ENCODE data around the gene FAM174B. TPM values are rescaled to one million over a fixed set of nuclear protein-coding genes. Genes with fewer than 3 reads are reported as not detected.
A peak's percentile ranks its signal among the peaks of the same experiment; 100 is the strongest.

The FAM174B gene
- total RNA-seq, 2 experiments from 2014 or later: 3.4 to 3.6 TPM

- Mint-ChIP-seq H3K9me3 (no peaks in the 10 kb centered on the region), H3K4me3 (peak overlapping the region; percentile 56), H3K27ac (no peak overlapping the region), H3K4me1 (ENCODE audit: low read depth) (peaks cover 11% of the 10 kb centered on the region), H3K27me3 (peaks cover 46% of the 10 kb centered on the region), H3K36me3 (ENCODE audit: low read depth) (no peaks in the 10 kb centered on the region)
- peaks cover 19 to 25% of the 10 kb centered on the region in 2 experiments for H3K27me3 ChIP-seq (ENCODE audit: control insufficient read depth in 1 of 2, insufficient read depth in 2 of 2, low read length in 2 of 2)
- H3K4me3 ChIP-seq (ENCODE audit: low read length): no peak overlapping the region
- no peaks in the 10 kb centered on the region for H3K9me3 ChIP-seq (ENCODE audit: control insufficient read depth in 1 of 2, insufficient read depth in 1 of 2, low read length in 2 of 2)
- H3K27ac ChIP-seq (ENCODE audit: low read depth in 1 of 2, low read length in 2 of 2): no peak overlapping the region
- ATAC-seq (ENCODE audit: poor library complexity) (no peak), DNase-seq (no peak)
- POLR2A ChIA-PET: interaction anchor here (0.6 kb wide), 1 partner anchor 132 kb away, joined by 3 read pairs; no protein-coding TSS in a partner anchor
- H3K36me3 ChIP-seq (ENCODE audit: insufficient read depth, low read length): no peaks in the 10 kb centered on the region
- no peak for TF ChIP-seq CTCF (IDR thresholded peaks at IDR 0.05)
- CTCF ChIA-PET: no interaction called here
- peaks cover 7% of the 10 kb centered on the region for H3K4me1 ChIP-seq (ENCODE audit: insufficient read depth, low read length)
- intact Hi-C loops (cut with DNase I, micrococcal nuclease): no loop called here
Measured at GRCh38 chr15:92653836-92654539, 1.6 kb downstream of the FAM174B start.

- ChIA-PET POLR2A (no interaction called here), CTCF (interaction anchor here (1.2 kb wide), 1 partner anchor 10 kb away, joined by 4 read pairs; no protein-coding TSS in a partner anchor)
- peaks cover 11% of the 10 kb centered on the region for H3K4me1 Mint-ChIP-seq (ENCODE audit: low read depth)
- Histone ChIP-seq H3K9me3 (ENCODE audit: control insufficient read depth in 1 of 2, insufficient read depth in 1 of 2, low read length in 2 of 2) (no peaks in the 10 kb centered on the region), H3K4me1 (ENCODE audit: insufficient read depth, low read length) (peaks cover 7% of the 10 kb centered on the region), H3K27ac (ENCODE audit: low read depth in 1 of 2, low read length in 2 of 2) (no peak overlapping the region), H3K4me3 (ENCODE audit: low read length) (no peak overlapping the region), H3K27me3 (ENCODE audit: control insufficient read depth in 1 of 2, insufficient read depth in 2 of 2, low read length in 2 of 2) (peaks cover 19 to 25% of the 10 kb centered on the region in 2 experiments), H3K36me3 (ENCODE audit: insufficient read depth, low read length) (no peaks in the 10 kb centered on the region)
- H3K27me3 Mint-ChIP-seq: peaks cover 46% of the 10 kb centered on the region
- intact Hi-C loops (cut with DNase I, micrococcal nuclease): no loop called here
- peak overlapping the region; percentile 56 for H3K4me3 Mint-ChIP-seq
- no peak overlapping the region for H3K27ac Mint-ChIP-seq
- ATAC-seq (ENCODE audit: poor library complexity) (no peak), DNase-seq (no peak)
- no peaks in the 10 kb centered on the region for H3K36me3 Mint-ChIP-seq (ENCODE audit: low read depth)
- no peaks in the 10 kb centered on the region for H3K9me3 Mint-ChIP-seq
- no peak for TF ChIP-seq CTCF (IDR thresholded peaks at IDR 0.05)
Measured at GRCh38 chr15:92653366-92653765, 2.2 kb downstream of the FAM174B start.

GRCh38 chr15:92652576-92652966 is 3.0 kb downstream of the FAM174B start:
- Histone ChIP-seq H3K9me3 (ENCODE audit: control insufficient read depth in 1 of 2, insufficient read depth in 1 of 2, low read length in 2 of 2) (no peaks in the 10 kb centered on the region), H3K4me3 (ENCODE audit: low read length) (no peak overlapping the region), H3K27ac (ENCODE audit: low read depth in 1 of 2, low read length in 2 of 2) (no peak overlapping the region), H3K4me1 (ENCODE audit: insufficient read depth, low read length) (peaks cover 7% of the 10 kb centered on the region), H3K27me3 (ENCODE audit: control insufficient read depth in 1 of 2, insufficient read depth in 2 of 2, low read length in 2 of 2) (peaks cover 19 to 22% of the 10 kb centered on the region in 2 experiments), H3K36me3 (ENCODE audit: insufficient read depth, low read length) (no peaks in the 10 kb centered on the region)
- peaks cover 46% of the 10 kb centered on the region for H3K27me3 Mint-ChIP-seq
- POLR2A ChIA-PET: no interaction called here
- no peak overlapping the region for H3K27ac Mint-ChIP-seq
- H3K36me3 Mint-ChIP-seq (ENCODE audit: low read depth): no peaks in the 10 kb centered on the region
- DNase-seq: no peak
- peaks cover 11% of the 10 kb centered on the region for H3K4me1 Mint-ChIP-seq (ENCODE audit: low read depth)
- intact Hi-C loops (cut with DNase I, micrococcal nuclease): no loop called here
- no peaks in the 10 kb centered on the region for H3K9me3 Mint-ChIP-seq
- no peak for TF ChIP-seq CTCF (IDR thresholded peaks at IDR 0.05)
- H3K4me3 Mint-ChIP-seq: no peak overlapping the region
- CTCF ChIA-PET: interaction anchor here (1.2 kb wide), 1 partner anchor 11 kb away, joined by 4 read pairs; no protein-coding TSS in a partner anchor
- ATAC-seq (ENCODE audit: poor library complexity): no peak

Data from CD4-positive, alpha-beta T cell (primary cell).